ENCODE results near the gene HIGD1A.

The HIGD1A gene

GRCh38 chr3:42804106-42804830 lies at the start of gene HIGD1A:
Gene HIGD1A, minus strand, starts transcription at chr3:42804490. Its CDS starts 10,237 bp downstream, at chr3:42794253.
- DNase-seq, result peak; percentile 91

GRCh38 chr3:42853739-42854302 lies 49.5 kb upstream of the HIGD1A start:
- DNase-seq, result no peak

- DNase-seq, result no peak
Observed at GRCh38 chr3:42853056-42853455, 48.8 kb upstream of the HIGD1A start.

- no peak for DNase-seq
Observed at GRCh38 chr3:42852441-42852840, 48.2 kb upstream of the HIGD1A start.

- no peak for DNase-seq
Observed at GRCh38 chr3:42851228-42851834, 47.0 kb upstream of the HIGD1A start.

GRCh38 chr3:42850263-42850662 lies 46.0 kb upstream of the HIGD1A start:
- DNase-seq, result no peak

GRCh38 chr3:42849017-42849416 lies 44.7 kb upstream of the HIGD1A start:
- no peak for DNase-seq

- DNase-seq, result no peak
Observed at GRCh38 chr3:42847731-42848130, 43.4 kb upstream of the HIGD1A start.

GRCh38 chr3:42846685-42847522 lies 42.6 kb upstream of the HIGD1A start:
- no peak for DNase-seq

- no peak for DNase-seq
Observed at GRCh38 chr3:42844815-42845214, 40.5 kb upstream of the HIGD1A start.

- DNase-seq, result no peak
Observed at GRCh38 chr3:42844412-42844713, 40.1 kb upstream of the HIGD1A start.

- no peak for DNase-seq
Observed at GRCh38 chr3:42843713-42844411, 39.6 kb upstream of the HIGD1A start.

- no peak for DNase-seq
Observed at GRCh38 chr3:42841332-42841731, 37.0 kb upstream of the HIGD1A start.

GRCh38 chr3:42839616-42840015 lies 35.3 kb upstream of the HIGD1A start:
- DNase-seq, result no peak

- no peak for DNase-seq
Observed at GRCh38 chr3:42838571-42838970, 34.3 kb upstream of the HIGD1A start.

- DNase-seq, result no peak
Observed at GRCh38 chr3:42836150-42837123, 32.1 kb upstream of the HIGD1A start.

GRCh38 chr3:42831321-42831713 lies 27.0 kb upstream of the HIGD1A start:
- peak; percentile 43 for DNase-seq

- DNase-seq, result no peak
Observed at GRCh38 chr3:42830437-42831320, 26.4 kb upstream of the HIGD1A start.

- no peak for DNase-seq
Observed at GRCh38 chr3:42829628-42830436, 25.5 kb upstream of the HIGD1A start.

Measured in NK-92 treated with Interleukin-12 subunit alpha and Interleukin-12 subunit beta, amount 100 ng/mL, for 24 hours (cell line).